Raji (cell line): ENCODE measurements around the gene ZNF648.

Experiments
- POLR2A ChIP-seq: IDR thresholded peaks from 2 replicates; pipeline ENCODE4 v1.6.1; 2011; ENCODE audit warnings: low read depth, low read length, control low read depth; ENCODE audit not compliant: insufficient read depth

The ZNF648 gene

GRCh38 chr1:182052355-182052754, 9.2 kb downstream of the ZNF648 start:
- no peak for TF ChIP-seq POLR2A

- TF ChIP-seq POLR2A, result no peak
Observed at GRCh38 chr1:182051938-182052337, 9.6 kb downstream of the ZNF648 start.

GRCh38 chr1:182050481-182051448, 10.7 kb downstream of the ZNF648 start:
- TF ChIP-seq POLR2A, result no peak

GRCh38 chr1:182048562-182048961, 12.9 kb downstream of the ZNF648 start:
- TF ChIP-seq POLR2A, result no peak

- TF ChIP-seq POLR2A, result no peak
Observed at GRCh38 chr1:182046763-182047162, 14.7 kb downstream of the ZNF648 start.

- TF ChIP-seq POLR2A, result no peak
Observed at GRCh38 chr1:182041615-182042014, 19.9 kb downstream of the ZNF648 start.

- TF ChIP-seq POLR2A, result no peak
Observed at GRCh38 chr1:182038220-182038619, 23.3 kb downstream of the ZNF648 start.

- TF ChIP-seq POLR2A, result no peak
Observed at GRCh38 chr1:182035097-182035770, 26.3 kb downstream of the ZNF648 start.

- TF ChIP-seq POLR2A, result no peak
Observed at GRCh38 chr1:182032251-182032650, 29.3 kb downstream of the ZNF648 start.

GRCh38 chr1:182029379-182030331, 31.9 kb downstream of the ZNF648 start:
- TF ChIP-seq POLR2A, result peak; percentile 70

- no peak for TF ChIP-seq POLR2A
Observed at GRCh38 chr1:182029002-182029378, 32.5 kb downstream of the ZNF648 start.

GRCh38 chr1:182015360-182015759, 46.2 kb downstream of the ZNF648 start:
- no peak for TF ChIP-seq POLR2A

GRCh38 chr1:182004601-182005000, 56.9 kb downstream of the ZNF648 start:
- no peak for TF ChIP-seq POLR2A
